Measurements from ENCODE around the gene SLC17A9.

Gene SLC17A9

GRCh38 chr20:62986257-62986800 lies 33.8 kb downstream of the SLC17A9 start:
- no peak for DNase-seq

GRCh38 chr20:62987114-62987513 lies 34.6 kb downstream of the SLC17A9 start:
- DNase-seq: no peak

- DNase-seq: no peak
These were observed 36.7 kb downstream of the SLC17A9 start for GRCh38 chr20:62989201-62989601.

GRCh38 chr20:62990306-62990825 lies 37.9 kb downstream of the SLC17A9 start:
- no peak for DNase-seq

- no peak for DNase-seq
These were observed 38.8 kb downstream of the SLC17A9 start for GRCh38 chr20:62991196-62991807.

- no peak for DNase-seq
These were observed 39.4 kb downstream of the SLC17A9 start for GRCh38 chr20:62991863-62992262.

- no peak for DNase-seq
These were observed 41.5 kb downstream of the SLC17A9 start for GRCh38 chr20:62993856-62994494.

GRCh38 chr20:62994869-62995281 lies 42.4 kb downstream of the SLC17A9 start:
- no peak for DNase-seq

GRCh38 chr20:62995481-62995880 lies 43.0 kb downstream of the SLC17A9 start:
- DNase-seq: no peak

- DNase-seq: no peak
These were observed 43.5 kb downstream of the SLC17A9 start for GRCh38 chr20:62995898-62996595.

- no peak for DNase-seq
These were observed 44.1 kb downstream of the SLC17A9 start for GRCh38 chr20:62996596-62996982.

- DNase-seq: no peak
These were observed 45.0 kb downstream of the SLC17A9 start for GRCh38 chr20:62997417-62998035.

GRCh38 chr20:62998449-62998848 lies 45.9 kb downstream of the SLC17A9 start:
- no peak for DNase-seq

GRCh38 chr20:62999580-62999979 lies 47.1 kb downstream of the SLC17A9 start:
- DNase-seq: no peak

- no peak for DNase-seq
These were observed 47.5 kb downstream of the SLC17A9 start for GRCh38 chr20:63000036-63000435.

GRCh38 chr20:63000958-63001357 lies 48.4 kb downstream of the SLC17A9 start:
- no peak for DNase-seq

GRCh38 chr20:63002511-63002910 lies 50.0 kb downstream of the SLC17A9 start:
- DNase-seq: no peak

- DNase-seq: no peak
These were observed 51.0 kb downstream of the SLC17A9 start for GRCh38 chr20:63003546-63003945.

GRCh38 chr20:63004607-63005364 lies 52.3 kb downstream of the SLC17A9 start:
- DNase-seq: no peak

GRCh38 chr20:63005365-63005861 lies 52.9 kb downstream of the SLC17A9 start:
- no peak for DNase-seq

GRCh38 chr20:63005862-63006539 lies 53.5 kb downstream of the SLC17A9 start:
- DNase-seq: no peak
